Osteocyte (in vitro differentiated cells): ENCODE measurements around the gene EIPR1. TPM values are rescaled to one million over a fixed set of nuclear protein-coding genes. Genes with fewer than 3 reads are reported as not detected.
A peak's percentile ranks its signal among the peaks of the same experiment; 100 is the strongest.
"Not testable (repeated sequence)": the region's sequence is repeated elsewhere in the genome, so short reads cannot be mapped to it uniquely, and the experiment has no call there.

Experiments used
- DNase-seq: peaks from one replicate; pipeline ENCODE4 v3.0.0; 2021; ENCODE audit warnings: mixed read lengths; ENCODE audit not compliant: unreplicated experiment; ENCODE audit errors: extremely low spot score
- H3K27ac Mint-ChIP-seq: one replicate; pipeline ENCODE4 v1.8.0; 2021; ENCODE audit warnings: mild to moderate bottlenecking, mixed read lengths; ENCODE audit not compliant: unreplicated experiment
- H3K27me3 Mint-ChIP-seq: one replicate; pipeline ENCODE4 v1.8.0; 2021; ENCODE audit warnings: mixed read lengths; ENCODE audit not compliant: unreplicated experiment
- H3K36me3 Mint-ChIP-seq: one replicate; pipeline ENCODE4 v1.8.0; 2021; ENCODE audit warnings: mixed read lengths; ENCODE audit not compliant: unreplicated experiment
- H3K4me1 Mint-ChIP-seq: one replicate; pipeline ENCODE4 v1.8.0; 2021; ENCODE audit warnings: mixed read lengths; ENCODE audit not compliant: unreplicated experiment
- H3K4me3 Mint-ChIP-seq: one replicate; pipeline ENCODE4 v1.8.0; 2021; ENCODE audit warnings: mild to moderate bottlenecking, moderate library complexity, mixed read lengths; ENCODE audit not compliant: unreplicated experiment
- H3K9me3 Mint-ChIP-seq: one replicate; pipeline ENCODE4 v1.8.0; 2021; ENCODE audit warnings: mixed read lengths; ENCODE audit not compliant: unreplicated experiment
- CTCF ChIP-seq: fragments of 200-600 bp; sonication (generic); IDR thresholded peaks from 2 replicates; pipeline ENCODE4 v1.5.0; 2021; ENCODE audit warnings: antibody characterized with exemption, mild to moderate bottlenecking, moderate library complexity
- total RNA-seq: library from RNA; stranded (reverse); gene quantifications from 2 replicates; pipeline ENCODE4 v1.2.1, GENCODE V29; 2021

Gene EIPR1
- total RNA-seq, 1 donor from 2014 or later, result 19.9 TPM

DNA sequence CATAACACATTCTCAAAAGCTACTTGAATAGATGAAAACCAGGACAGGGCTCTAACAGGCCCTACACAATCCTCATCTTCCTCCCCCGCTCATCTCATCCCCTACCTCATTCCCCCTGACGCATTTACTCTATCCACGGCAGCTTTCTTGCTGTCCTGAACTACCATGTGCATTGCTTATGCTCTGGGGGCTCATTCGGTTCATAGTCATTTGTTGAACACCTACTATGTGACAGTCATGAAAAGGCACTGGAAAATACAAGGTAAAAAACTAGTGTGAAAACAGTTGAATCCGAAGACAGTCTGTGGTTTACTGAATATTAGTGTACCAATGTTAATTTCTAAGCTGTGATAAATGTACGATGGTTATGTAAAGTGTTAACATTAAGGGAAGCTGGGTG lies 797 bp downstream of the EIPR1 start:
- H3K36me3 Mint-ChIP-seq, result peaks cover 4% of the 10 kb centered on the region
- peak overlapping the region; percentile 96 for H3K4me3 Mint-ChIP-seq
- no peak for DNase-seq
- H3K4me1 Mint-ChIP-seq, result peaks cover 38% of the 10 kb centered on the region
- TF ChIP-seq CTCF, result no peak
- H3K27me3 Mint-ChIP-seq, result no peaks in the 10 kb centered on the region
- H3K9me3 Mint-ChIP-seq, result no peaks in the 10 kb centered on the region
- peak overlapping the region; percentile 92 for H3K27ac Mint-ChIP-seq

DNA sequence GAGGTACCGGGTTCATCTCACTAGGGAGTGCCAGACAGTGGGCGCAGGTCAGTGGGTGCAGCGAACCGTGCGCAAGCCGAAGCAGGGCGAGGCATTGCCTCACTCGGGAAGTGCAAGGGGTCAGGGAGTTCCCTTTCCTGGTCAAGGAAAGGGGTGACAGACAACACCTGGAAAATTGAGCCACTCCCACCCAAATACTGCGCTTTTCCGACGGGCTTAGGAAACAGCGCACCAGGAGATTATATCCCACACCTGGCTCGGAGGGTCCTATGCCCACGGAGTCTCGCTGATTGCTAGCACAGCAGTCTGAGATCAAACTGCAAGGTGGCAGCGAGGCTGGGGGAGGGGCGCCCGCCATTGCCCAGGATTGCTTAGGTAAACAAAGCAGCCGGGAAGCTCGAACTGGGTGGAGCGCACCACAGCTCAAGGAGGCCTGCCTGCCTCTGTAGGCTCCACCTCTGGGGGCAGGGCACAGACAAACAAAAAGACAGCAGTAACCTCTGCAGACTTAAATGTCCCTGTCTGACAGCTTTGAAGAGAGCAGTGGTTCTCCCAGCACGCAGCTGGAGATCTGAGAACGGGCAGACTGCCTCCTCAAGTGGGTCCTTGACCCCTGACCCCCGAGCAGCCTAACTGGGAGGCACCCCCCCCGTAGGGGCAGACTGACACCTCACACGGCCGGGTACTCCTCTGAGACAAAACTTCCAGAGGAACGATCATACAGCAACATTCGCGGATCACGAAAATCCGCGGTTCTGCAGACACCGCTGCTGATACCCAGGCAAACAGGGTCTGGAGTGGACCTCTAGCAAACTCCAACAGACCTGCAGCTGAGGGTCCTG lies 8.1 kb downstream of the EIPR1 start:
- H3K36me3 Mint-ChIP-seq, H3K4me3 Mint-ChIP-seq, H3K4me1 Mint-ChIP-seq, H3K27ac Mint-ChIP-seq, H3K27me3 Mint-ChIP-seq, H3K9me3 Mint-ChIP-seq, DNase-seq: not testable (repeated sequence)

GRCh38 chr2:3368261-3368722 lies 9.3 kb downstream of the EIPR1 start:
- Mint-ChIP-seq H3K36me3 (peaks cover 3% of the 10 kb centered on the region), H3K9me3 (no peaks in the 10 kb centered on the region), H3K4me3 (no peak overlapping the region), H3K27me3 (no peaks in the 10 kb centered on the region), H3K27ac (no peak overlapping the region), H3K4me1 (no peaks in the 10 kb centered on the region)
- no peak for TF ChIP-seq CTCF
- DNase-seq, result no peak

DNA sequence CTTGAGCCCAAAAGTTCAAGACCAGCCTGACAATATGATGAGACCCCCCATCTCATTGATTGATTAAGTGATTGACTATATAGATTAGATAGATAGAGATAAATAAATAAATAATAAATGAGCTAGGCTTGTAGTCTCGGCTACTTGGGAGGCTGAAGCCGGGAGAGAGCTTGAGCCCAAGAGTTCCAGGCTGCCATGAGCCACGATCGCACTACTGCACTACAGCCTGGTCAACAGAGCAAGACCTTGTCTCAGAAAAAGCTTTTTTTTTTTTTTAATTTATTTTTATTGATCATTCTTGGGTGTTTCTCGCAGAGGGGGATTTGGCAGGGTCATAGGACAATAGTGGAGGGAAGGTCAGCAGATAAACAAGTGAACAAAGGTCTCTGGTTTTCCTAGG lies 12.4 kb downstream of the EIPR1 start:
- H3K9me3 Mint-ChIP-seq, result no peaks in the 10 kb centered on the region
- peaks cover 3% of the 10 kb centered on the region for H3K36me3 Mint-ChIP-seq
- H3K4me3 Mint-ChIP-seq, result no peak overlapping the region
- TF ChIP-seq CTCF, result no peak
- H3K27ac Mint-ChIP-seq, result no peak overlapping the region
- DNase-seq, result no peak
- no peaks in the 10 kb centered on the region for H3K4me1 Mint-ChIP-seq
- no peaks in the 10 kb centered on the region for H3K27me3 Mint-ChIP-seq

DNA sequence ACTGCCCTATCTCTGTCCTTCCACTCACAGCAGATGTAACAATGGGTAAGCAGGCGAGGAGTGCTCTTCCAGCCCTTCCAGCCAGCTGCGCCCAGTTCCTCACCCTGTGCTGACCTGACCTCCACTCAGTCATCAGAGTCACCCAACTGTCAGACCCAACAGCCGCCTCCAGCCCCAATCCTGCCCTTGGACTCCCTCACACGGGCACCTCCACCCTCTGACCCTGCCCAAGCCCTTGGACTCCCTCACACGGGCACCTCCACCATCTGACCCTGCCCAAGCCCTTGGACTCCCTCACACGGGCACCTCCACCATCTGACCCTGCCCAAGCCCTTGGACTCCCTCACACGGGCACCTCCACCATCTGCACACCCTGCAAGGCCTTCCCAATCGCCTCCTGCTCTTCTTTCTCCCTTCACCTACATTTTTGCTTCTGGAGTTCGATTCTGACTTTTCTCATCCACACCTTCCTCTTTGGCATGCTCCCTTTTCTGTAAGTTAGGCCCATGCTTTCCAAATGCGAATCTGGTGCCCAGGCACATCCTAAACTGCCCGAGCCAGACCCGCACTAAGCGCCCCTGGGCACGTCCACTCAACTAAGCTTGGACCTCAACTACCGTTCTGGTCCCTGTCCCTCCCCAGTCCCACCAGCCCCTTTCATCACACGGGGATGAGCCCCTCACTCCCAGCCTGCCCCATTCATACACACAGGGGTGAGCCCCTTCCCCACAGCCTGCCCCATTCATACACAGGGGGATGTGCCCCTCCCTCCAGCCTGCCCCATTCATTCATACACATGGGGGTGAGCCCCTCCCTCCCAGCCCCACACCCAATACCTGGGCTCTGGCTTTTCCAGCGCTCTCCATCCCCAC lies 15.9 kb downstream of the EIPR1 start:
- peak; percentile 67 for DNase-seq
- Mint-ChIP-seq H3K9me3 (no peaks in the 10 kb centered on the region), H3K36me3 (no peaks in the 10 kb centered on the region), H3K4me3 (no peak overlapping the region), H3K27ac (no peak overlapping the region), H3K4me1 (no peaks in the 10 kb centered on the region), H3K27me3 (no peaks in the 10 kb centered on the region)
- no peak for TF ChIP-seq CTCF
